ENCODE data around the gene FRMD8.

The FRMD8 gene

GRCh38 chr11:65378928-65379638, 7.4 kb upstream of the FRMD8 start:
- no peak overlapping the region for H3K4me3 ChIP-seq (ENCODE audit: control insufficient read depth, low read depth, low read length)
- no peak for TF ChIP-seq CTCF (conservative IDR thresholded peaks at IDR 0.05; ENCODE audit: control insufficient read depth, insufficient read depth, low read depth, low read length)
- DNase-seq (ENCODE audit: low read depth): no peak

GRCh38 chr11:65379698-65380459, 6.6 kb upstream of the FRMD8 start:
- no peak for DNase-seq (ENCODE audit: low read depth)
- no peak for TF ChIP-seq CTCF (conservative IDR thresholded peaks at IDR 0.05; ENCODE audit: control insufficient read depth, insufficient read depth, low read depth, low read length)

GRCh38 chr11:65380460-65381119, 5.8 kb upstream of the FRMD8 start:
- no peak overlapping the region for H3K4me3 ChIP-seq (ENCODE audit: control insufficient read depth, low read depth, low read length)
- no peak for DNase-seq (ENCODE audit: low read depth)
- TF ChIP-seq CTCF (conservative IDR thresholded peaks at IDR 0.05; ENCODE audit: control insufficient read depth, insufficient read depth, low read depth, low read length): no peak

More at GRCh38 chr11:65379698-65380459, 6.6 kb upstream of the FRMD8 start:
- no peak overlapping the region for H3K4me3 ChIP-seq (ENCODE audit: control insufficient read depth, low read depth, low read length)

- TF ChIP-seq CTCF (conservative IDR thresholded peaks at IDR 0.05; ENCODE audit: control insufficient read depth, insufficient read depth, low read depth, low read length): no peak
- peak overlapping the region; percentile 35 for H3K4me3 ChIP-seq (ENCODE audit: control insufficient read depth, low read depth, low read length)
- DNase-seq (ENCODE audit: low read depth): peak; percentile 50
These were observed 4.8 kb upstream of the FRMD8 start for GRCh38 chr11:65381716-65382032.

- TF ChIP-seq CTCF (conservative IDR thresholded peaks at IDR 0.05; ENCODE audit: control insufficient read depth, insufficient read depth, low read depth, low read length): peak; percentile 64
- peak; percentile 99 for DNase-seq (ENCODE audit: low read depth)
- H3K4me3 ChIP-seq (ENCODE audit: control insufficient read depth, low read depth, low read length): peak within 1 kb of the TSS; percentile 35
These were observed 4.2 kb upstream of the FRMD8 start, which contains the start of gene SLC25A45 for GRCh38 chr11:65382033-65382803. Gene SLC25A45, minus strand, starts transcription at chr11:65382646. Its CDS starts 695 bp downstream, at chr11:65381951.

GRCh38 chr11:65382804-65383368, 3.6 kb upstream of the FRMD8 start:
- no peak for DNase-seq (ENCODE audit: low read depth)
- no peak for TF ChIP-seq CTCF (conservative IDR thresholded peaks at IDR 0.05; ENCODE audit: control insufficient read depth, insufficient read depth, low read depth, low read length)
- peak overlapping the region; percentile 28 for H3K4me3 ChIP-seq (ENCODE audit: control insufficient read depth, low read depth, low read length)
